CD1c-positive myeloid dendritic cell (primary cell): ENCODE data around the gene BABAM2.

Experiments used
- DNase-seq: peaks from one replicate; pipeline ENCODE4 v3.0.0-alpha.2; 2016; ENCODE audit errors: extremely low spot score

Gene BABAM2

DNA sequence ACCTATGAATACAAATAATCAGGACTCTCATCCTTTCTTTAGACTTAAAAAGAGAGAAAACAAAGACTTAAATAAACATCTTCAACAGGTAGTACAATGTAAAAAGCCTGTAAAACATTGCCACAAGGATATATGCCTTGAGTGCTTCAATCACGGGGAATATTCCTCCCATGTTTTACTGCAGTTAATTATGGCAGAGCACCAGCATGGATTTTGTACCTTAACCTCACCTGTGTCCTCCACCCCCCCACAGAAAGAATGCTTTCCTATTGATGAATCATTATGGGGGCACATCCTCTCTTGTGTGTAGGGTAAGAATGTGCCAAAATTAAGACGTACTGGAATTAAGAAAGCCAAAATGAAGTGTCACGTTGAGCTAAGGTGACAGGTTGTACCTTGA, 312.2 kb downstream of the BABAM2 start:
- DNase-seq = no peak

DNA sequence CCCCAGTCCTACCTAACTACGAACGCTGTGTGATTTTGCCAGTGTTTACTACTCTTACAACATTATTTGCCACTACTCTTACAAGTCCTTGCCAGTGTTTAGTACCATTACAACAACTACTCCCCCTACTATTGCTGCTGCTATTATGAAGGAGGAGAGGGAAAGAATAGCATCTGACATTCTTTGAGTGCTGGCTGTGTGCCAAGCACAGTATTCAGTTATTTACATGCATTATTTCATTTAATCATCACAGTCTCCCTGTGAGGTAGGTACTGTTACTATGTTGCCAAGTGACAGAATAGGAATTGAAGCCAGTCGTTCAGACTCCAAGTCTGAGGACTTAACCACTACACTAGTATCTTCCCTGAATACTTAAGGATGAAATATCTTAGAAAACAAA, 316.2 kb downstream of the BABAM2 start:
- no peak for DNase-seq

DNA sequence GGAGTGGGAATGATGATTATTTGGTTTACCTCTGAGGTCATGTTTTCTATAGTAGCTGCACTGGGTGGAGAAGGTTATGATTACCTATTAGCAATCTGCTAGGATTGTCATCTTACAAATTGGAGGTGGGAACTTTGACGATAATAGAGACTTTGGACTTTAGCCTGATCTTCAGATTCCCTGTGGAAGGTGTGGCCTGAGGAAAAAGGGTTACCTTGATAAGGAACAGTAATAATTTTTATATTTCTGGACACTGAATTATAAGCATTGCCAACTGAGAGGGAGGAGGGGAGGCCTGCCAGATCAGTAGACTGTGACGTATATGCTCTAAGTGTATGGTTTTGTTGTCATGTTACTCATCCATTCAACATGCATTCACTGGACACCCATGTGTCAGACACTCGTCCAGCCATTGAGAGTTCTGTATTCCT, 318.7 kb downstream of the BABAM2 start:
- DNase-seq = no peak

DNA sequence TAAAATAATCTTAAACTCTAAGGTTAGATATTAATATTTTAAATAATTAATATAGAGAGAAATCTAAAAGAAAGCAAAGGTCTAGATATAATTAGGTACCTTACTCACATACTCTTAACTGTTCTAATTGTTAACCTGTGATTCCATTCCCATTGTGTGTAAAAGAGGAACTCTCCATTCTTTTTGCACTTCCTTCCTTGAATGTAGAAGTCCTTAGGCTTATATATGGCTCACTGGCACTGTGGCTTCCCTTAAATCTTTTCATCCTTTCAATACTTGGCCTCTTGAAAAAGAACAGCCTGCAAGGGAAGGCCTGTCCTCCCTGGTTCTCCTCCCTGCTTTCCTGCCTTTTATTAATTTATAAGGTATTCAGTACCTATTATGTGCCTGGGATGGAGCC, 319.3 kb downstream of the BABAM2 start:
- peak; percentile 10 for DNase-seq

DNA sequence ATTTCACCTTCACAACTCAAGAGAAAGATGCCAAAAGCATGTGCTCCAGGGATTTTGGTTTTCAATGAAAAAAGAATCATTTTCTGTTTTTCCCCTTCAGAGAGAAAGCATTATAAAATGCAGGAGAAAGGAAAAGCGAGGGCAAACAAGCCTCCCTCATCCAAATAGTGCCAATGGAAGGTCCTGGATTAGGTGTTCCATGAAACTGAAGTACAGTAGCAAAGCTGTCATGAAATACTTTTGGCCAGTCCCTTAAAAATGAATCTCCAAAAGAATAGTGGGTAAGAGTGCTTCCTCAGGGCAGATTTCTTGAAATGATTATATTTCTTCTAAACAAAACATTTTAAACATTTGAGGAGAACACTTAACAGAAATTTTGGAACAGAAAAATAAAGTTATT, 320.0 kb downstream of the BABAM2 start:
- DNase-seq = no peak

DNA sequence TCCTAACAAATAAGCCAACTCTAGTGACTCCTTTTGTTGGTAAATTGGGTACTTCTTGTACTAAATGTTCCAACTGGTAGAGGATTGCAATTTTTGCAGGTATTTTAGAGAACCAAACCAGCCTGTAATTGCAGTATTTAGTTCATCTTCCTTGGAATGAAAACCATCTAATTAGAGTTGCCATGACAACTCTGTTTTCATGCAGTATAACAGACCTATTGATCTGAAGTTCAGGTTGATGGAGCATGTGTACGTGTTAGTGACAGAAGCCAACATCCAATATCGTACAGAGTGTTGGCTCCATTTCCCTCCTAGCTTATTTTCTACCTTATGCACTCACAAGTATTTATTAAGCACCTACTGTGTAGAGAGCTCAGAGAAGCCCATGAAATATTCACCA, 325.8 kb downstream of the BABAM2 start:
- no peak for DNase-seq

DNA sequence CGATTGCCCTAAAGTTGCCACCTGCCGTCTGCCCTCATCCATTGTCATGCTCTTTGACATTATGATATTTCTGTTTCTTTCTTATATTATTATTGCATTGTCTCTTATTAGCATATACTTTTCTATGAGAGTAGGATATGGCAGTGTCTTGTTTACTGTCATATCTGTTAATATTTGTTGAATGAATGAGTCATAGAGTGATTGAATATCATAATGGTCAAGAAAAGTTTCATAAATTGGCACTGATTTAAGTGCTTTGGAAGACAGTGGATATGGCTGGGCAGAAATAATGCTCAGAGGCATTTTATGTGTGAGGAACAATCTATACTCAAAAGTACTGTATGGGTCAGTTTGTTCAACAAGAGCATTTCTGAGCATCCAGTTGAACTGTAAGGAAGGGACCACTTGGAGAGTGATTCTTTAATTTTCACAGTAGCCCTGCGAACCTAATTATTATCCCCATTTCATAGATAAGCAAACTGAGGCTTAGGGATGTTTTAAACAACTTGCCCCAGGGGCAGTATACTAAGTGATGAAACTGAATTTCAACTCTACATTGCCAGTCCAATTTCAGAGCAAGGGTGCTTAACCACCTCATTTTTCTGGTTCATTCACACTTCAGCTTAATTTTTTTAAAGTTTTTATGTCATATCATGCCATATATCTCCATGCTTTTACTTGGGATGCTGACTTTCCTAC, 326.7 kb downstream of the BABAM2 start:
- no peak for DNase-seq

DNA sequence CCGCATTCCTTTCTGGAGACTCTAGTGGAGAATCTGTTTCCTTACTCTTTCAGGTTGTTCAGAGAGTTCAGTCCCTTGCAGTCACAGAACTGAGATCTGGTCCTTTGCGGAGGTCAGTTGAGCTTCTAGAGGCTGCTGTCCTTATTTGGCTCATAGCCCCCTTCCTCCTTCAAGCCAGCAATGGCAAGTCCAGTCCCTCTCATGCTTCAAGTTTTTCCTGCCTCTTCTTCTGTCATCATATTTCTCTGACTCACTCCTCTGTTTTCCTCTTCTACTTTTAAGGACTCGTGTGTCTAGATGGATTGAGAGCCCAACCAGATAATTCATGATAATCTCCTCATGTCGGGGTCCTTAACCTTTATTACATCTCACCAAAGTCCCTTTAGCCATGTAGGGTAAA, 328.6 kb downstream of the BABAM2 start:
- no peak for DNase-seq

DNA sequence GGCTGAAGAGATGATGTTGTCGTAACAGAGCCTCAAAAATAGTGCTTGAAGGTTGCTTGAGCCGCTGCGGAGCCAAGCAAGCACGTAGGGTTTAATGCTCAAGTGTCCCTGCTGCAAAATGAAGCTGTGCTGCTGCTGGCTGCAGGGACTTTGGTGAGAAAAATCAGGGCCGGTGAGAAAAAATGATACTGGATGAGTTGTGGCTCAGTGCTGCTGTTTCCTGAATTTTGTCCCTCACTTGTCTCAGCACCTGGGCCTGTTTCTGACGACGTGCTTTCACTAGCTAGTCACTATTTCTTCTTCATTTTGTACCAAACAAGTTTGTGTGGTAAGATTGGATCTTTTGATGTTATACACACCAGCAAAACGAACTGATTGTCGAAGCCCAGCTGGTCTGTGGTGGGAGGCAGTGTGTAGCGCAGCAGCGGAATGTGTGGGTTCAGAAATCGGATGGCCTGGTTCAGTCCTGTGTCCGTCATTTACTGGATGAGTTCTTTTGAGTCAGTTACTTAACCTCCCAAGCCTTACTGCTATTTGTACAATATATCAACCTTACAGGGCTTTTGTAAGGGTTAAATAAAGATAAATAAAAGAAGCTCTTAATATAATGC, 329.3 kb downstream of the BABAM2 start:
- no peak for DNase-seq

DNA sequence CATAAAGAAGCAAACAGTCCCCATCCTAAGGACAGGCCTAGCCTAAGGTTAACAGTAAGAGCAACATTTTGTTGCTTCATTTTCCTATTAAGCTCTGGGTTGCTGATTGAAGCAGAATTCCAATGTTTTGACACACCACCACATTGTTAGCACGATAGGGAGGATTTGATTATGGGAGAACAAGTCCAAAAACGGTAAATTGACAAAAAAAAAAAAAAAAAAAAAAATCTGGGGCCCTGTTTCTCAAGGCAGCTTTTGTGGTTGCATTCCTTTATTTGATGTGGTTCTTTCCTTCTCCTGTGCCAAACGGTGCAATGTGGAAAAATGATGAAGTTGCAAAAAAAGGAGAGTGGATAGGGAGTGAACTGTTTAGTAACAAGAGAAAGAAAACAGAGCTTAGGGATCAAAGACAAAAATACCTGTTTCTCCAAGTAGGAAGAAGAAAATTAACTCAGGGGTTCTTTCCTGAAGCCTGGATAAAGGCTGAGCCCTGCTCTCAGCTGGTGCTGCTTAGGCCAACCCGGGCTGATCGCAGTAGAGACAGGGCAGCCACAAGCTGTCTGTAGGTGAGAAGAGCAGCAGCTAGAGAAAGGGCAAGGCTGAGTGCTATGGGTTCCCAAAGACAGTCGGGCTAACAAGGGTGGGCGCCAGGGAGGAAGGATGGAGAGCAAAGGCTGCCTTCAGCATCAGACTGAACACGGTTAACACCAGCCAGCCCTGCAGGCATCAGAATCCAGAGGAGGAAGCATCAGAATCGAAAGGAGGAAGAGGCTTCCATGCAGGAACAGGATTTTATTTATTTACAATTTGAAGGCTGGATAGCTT, 334.3 kb downstream of the BABAM2 start:
- peak; percentile 26 for DNase-seq

DNA sequence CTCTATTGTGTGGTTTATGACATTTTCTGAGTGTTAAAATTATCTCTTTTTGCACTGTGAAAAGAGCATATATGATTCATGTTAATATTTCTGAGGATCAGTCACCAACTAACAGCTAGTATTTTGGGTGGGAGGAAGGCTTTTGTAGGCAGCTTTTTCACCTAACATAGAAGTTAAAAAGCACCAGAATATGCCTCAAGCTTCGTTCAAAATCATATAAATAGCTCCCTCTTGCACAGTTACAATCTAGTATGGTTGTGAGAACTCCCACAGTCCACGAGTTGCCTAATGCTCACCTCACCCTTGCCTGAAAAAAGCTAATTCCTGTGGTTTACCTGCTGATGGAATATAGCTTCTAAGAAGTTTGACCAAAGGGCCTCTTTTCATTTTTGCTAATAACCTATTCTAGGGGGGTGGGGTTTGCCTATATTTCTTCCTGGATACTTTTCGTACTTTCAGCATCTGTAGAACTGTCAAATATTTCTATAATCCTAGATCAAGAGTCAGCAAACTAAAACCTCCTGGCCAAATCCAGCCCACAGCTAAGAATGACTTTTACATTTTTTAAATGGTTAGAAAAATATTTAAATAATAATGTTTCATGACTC, 335.0 kb downstream of the BABAM2 start:
- DNase-seq = no peak

DNA sequence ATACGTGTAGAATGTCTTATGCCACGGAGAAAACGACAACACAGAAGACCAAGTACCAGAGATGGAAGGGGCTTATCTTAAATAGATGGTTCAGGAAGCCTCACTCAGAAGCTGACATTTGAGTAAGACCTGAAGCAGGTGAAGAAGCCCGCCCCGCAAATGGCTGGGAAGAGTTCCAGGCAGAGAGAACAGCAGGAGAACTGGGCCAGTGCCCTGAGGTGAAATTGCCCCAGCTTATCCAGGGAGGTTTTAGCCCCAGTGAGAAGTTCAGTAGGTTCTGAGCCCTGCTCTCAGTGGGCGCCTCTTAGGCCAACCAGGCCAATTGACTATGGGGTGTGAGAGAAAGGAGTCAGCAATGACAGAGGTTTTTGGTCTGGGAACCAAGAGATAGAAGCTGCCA, 336.0 kb downstream of the BABAM2 start:
- no peak for DNase-seq

DNA sequence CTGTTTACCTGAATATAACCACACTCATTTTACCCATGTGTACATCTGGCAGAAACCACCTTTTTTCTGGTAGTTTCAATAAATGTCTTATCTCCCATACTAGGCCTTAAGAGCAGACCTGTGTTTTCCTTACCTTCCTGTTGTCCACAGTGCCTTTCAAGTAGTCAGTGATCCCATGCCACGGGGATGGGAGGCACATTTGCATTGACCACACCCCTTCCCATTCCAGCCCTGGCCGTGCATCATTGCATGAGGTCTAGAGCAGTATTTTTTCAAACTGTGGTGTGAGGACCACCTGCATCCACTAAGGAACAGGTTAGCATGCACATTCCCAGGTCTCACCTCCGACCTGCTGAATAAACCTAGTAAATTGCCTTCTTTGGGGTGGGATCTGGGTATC, 337.0 kb downstream of the BABAM2 start:
- no peak for DNase-seq

DNA sequence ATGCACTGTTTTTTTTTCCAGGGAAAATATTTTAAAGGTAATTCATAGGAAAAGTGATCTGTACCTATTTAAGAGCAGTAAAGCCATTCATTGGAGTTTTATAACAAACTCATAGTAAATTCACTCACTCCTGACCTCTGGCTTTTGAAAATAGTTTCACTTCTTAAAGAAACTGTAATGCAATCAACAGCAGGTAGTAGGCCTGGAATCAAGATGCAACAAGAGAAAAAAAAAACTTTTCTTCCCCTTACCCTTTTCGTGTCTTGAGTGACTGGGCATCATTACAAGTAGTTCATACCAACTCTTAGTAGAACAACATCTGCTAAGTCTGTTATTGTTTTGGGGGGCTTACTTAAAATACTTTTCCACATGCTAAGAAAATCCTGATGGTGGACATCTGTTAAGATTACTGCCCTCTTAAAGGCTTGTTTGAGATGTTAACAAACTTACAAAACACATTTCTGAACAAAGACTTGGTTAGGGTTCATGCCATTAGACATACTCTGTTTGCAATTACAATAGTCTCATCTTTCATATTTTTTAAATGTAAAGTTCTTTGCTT, 338.0 kb downstream of the BABAM2 start:
- no peak for DNase-seq

DNA sequence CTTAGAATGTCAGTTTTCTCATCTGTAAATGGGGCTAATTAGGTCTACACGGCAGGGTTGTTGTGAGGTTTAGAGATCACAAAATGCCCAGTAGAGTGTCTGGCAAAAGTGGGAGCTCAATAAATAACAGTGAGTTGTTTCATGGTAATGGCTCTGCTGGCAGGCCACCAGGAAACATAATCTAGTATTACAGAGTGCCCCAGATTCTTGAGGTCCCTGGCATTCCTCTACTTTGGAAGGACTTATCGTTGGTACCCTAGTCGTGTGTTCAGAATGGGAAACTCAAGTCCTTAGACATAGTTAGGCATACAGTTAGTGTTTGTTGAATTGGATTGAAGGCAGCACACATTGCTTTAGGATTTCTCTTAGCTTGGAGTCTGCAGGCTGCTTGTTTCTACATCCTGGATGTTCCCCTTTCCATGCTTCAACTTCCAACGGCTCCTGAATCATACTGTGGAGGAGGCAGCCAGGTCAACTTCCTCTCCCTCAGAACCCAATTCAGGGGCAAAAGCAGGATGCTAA, 340.6 kb downstream of the BABAM2 start:
- DNase-seq = peak; percentile 51

DNA sequence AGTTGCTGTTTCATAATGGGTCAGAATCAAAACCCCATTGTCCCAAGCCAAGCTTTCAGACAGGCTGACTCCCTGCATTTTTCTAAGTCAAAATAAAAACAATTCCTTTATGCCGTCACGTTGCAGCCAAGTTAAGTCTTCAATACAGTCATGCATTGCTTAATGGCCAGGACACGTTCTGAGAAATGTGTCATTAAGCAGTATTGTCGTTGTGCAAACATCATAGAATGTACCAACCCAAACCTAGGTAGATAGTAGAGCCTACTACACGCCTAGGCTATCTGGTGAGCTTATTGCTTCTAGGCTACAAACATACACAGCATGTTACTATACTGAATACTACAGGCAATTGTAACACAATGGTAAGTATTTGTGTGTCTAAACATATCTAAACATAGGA, 341.8 kb downstream of the BABAM2 start:
- no peak for DNase-seq

DNA sequence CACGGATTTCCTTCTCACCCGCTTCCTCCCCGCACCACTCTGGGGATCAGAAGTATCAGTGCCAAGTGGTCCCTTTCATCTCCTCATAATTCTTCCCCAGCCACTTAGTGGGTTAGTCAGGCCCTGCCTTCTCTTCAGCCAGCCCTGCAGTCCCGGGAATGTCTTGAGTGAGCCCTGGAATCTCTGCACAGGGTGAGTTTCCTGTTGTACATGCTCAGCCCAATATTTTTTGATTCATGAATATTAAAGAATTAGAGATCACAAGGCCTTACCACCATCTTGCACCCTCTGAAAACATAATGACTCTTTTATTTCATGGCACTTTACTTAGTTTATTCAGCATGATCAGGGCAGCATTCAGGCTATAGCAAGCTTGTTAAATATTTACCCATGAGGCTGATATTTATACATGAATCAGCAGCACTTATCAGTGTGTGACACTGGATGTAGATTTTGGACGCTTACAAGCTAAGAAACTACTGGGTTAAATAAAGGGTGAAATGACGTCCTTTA, 342.7 kb downstream of the BABAM2 start:
- DNase-seq = no peak

DNA sequence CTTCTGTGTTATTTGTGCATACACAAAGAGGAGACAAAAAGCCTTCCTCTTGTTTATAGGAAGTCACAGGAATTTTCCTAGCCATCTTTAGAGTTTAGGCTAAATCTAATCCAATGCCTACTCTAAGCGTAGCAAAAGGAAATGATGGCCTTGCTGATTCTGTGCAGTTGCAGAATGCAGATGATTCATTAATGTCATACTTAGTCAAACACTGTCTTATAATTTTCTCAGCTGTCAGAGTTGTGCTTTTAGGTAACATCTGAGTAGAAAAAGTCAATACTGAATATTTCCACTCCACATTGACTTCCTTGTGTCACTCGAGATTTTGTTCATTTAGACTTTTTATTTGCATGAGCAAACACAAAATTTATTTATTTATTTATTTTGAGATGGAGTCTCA, 344.3 kb downstream of the BABAM2 start:
- DNase-seq = no peak

DNA sequence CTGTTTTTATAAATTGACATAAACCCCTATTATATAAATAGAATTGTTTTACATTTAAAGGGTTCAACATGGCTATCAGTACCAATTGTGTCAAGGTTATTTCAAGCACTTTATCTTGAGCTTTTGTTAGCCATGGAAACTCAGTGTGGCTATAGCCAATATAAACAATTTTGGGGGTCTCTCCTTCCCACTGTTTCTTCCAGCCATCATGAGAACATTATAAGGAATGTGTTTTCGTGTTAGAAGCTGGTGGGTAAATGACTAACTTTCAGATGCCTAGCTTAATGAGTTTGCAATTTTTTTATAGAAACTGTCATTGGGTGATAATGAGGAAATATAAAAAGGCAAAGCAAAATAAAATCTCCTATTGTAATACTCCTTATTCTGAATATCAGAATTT, 348.7 kb downstream of the BABAM2 start:
- DNase-seq = no peak

DNA sequence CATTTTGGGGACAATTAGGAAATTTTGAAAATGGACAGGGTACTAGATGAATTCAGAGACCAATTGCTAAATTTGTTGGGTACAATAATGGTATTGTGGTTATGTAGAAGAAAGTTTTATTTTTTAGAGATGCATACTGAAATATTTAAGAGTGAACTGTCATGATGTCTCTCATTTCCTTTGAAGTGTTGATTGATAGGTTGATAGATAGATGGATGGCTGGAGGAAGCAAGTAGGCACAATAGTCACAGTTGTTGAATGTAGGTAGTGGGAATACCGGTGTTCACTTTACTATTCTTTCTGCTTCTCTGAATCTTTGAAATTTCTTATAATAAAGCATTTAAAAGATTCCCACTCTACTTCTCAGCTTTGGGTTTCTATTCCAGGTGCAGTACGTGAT, 350.4 kb downstream of the BABAM2 start:
- no peak for DNase-seq

DNA sequence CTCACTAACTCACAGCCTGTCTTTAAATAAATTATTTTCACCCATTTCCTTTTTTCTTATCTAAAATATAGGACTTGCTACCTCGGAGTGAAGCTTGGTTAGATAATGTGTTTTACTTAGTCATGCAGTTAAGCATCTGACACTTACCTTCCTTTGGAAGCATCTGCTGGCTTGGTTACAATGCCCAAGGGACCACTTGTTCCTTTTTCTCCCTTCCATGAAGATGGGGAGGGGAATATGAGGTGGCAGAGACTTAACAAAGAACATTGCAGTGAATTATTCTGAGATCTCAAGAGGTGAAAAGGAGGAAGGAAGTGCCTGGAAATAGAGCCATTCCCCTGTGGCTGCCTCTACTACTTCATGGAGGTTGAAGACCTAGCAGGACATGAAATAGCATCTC, 356.8 kb downstream of the BABAM2 start:
- no peak for DNase-seq

DNA sequence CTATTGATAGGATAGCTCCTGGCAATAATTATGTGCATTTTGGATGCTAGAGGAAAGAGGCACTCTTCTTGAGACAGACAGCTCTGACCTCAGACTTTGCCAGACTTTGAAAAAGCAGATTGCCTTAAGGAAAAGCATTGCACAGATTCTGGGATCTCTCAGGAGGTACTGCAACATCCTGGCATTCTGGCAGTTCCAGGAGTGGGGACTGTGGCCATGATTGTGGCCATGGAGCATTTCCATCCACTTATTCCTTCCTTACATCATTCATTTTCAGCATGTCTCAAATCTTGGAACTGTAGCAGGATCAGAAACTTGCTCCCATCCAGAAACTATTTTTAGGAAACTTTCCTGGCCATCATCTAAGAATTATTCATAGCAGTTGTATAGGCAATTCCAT, 357.2 kb downstream of the BABAM2 start:
- DNase-seq = no peak
